Panc1 (cell line): ENCODE results near the gene ENOPH1.

Experiments used
- POLR2AphosphoS5 ChIP-seq: IDR thresholded peaks from 2 replicates; pipeline ENCODE4 v1.6.1; 2012; ENCODE audit warnings: mild to moderate bottlenecking, low read depth, low read length, moderate library complexity
- TCF7L2 ChIP-seq: IDR thresholded peaks from 2 replicates; pipeline ENCODE4 v1.6.1; 2011; ENCODE audit warnings: mild to moderate bottlenecking, low read depth, low read length, inconsistent platforms
- TF ChIP-seq, protein P1 (sequence below): fragments of 450-650 bp; IDR thresholded peaks from 2 replicates; pipeline ENCODE4 v1.5.1; 2017; ENCODE audit warnings: mild to moderate bottlenecking

DNA sequence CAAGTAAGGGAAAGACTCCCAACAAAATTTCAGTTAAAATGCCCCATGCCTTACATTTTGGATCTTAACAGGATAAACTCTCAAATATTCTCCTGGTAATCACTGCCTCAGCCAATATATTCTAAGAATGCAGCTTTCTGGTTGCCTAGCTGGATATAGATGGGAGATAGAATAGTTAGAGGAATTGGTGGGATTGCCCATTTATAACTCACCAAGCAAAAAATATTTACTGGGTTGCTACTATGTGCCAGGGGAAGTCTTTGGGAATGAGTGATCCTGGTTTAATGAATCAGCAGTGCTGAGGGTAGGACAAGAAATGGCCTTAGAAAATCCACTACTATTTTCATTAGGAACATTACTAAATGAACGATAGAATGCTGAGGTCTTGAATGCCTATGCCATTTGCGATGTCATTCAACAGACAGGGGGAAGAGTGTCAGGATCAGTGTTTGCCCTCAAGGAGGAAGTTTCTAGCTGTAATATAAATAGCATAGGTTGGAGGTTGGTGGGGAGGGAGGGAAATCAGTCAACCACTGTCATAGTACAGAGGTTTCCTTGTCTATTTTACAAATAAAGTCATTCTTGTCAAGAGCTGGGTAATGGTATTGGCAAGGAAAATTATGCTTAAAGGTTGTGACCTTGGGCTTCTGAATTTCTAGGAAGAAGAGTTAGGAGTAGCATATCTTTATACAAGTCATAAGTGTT is 63.5 kb downstream of the ENOPH1 start:
- TF ChIP-seq, protein P1, sequence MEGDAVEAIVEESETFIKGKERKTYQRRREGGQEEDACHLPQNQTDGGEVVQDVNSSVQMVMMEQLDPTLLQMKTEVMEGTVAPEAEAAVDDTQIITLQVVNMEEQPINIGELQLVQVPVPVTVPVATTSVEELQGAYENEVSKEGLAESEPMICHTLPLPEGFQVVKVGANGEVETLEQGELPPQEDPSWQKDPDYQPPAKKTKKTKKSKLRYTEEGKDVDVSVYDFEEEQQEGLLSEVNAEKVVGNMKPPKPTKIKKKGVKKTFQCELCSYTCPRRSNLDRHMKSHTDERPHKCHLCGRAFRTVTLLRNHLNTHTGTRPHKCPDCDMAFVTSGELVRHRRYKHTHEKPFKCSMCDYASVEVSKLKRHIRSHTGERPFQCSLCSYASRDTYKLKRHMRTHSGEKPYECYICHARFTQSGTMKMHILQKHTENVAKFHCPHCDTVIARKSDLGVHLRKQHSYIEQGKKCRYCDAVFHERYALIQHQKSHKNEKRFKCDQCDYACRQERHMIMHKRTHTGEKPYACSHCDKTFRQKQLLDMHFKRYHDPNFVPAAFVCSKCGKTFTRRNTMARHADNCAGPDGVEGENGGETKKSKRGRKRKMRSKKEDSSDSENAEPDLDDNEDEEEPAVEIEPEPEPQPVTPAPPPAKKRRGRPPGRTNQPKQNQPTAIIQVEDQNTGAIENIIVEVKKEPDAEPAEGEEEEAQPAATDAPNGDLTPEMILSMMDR, result no peak
- no peak for TF ChIP-seq TCF7L2
- TF ChIP-seq POLR2AphosphoS5, result no peak
